GM18508 (cell line): ENCODE results near the gene ECEL1.

Source experiments
- ATAC-seq: cut with Tn5 transposase; IDR thresholded peaks from one replicate; pipeline ENCODE4 v1.9.1; 2021; ENCODE audit warnings: moderate number of reproducible peaks; ENCODE audit not compliant: insufficient read depth, unreplicated experiment

The ECEL1 gene

DNA sequence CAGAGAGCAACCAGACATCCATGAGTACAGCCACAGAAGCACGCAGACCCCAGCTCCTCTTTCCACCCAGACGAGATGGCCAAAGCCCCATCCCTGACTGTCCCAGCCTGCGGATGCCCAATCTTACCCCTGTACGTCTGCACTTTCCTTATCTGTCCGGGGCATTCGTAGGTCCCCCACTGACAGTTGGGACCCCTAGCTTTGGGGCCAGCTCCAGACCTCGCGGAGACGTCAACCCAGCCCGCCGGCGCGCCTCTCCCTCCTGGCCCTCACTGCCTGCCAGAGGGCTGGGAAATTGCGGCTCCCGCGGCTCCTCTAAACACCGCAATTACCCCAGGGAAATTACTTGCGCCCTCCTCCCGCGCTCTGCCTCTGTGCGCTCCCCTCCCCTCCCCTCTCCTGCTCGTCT lies 2.3 kb downstream of the ECEL1 start:
- no peak for ATAC-seq

DNA sequence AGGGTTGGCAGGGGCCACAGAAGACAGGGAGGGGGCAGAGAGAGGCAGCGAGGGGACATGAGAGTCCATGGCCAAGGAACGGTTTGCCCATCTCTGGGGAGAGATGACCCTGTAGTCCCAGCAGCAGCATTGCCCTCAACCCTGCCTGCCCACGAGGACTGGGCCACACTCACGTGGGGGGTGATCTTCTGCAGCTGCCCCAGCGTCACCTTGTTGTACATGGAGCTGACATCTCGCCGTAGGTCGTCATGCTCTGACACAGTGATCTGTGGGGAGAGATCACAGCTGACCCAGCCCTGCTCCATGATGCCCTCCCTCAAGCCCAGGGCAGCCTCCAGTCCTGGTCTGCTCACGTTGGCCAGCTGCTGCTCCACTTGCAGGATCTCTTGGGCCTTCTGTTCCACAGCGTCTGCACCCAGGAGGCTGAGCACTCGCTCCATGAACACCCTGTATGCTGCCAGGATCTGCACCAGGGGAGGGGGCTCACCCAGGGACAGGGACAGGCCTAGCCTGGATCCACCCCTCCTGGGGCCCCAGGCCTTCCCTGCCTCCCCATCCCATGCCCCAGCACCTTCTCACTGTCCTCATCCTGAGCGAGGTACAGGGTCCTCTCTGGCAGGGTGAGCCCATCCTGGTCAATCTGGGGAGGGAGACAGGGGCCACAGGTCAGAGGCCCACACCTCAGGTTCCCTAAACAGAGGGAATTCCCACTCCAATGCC lies 2.8 kb downstream of the ECEL1 start:
- ATAC-seq = no peak

DNA sequence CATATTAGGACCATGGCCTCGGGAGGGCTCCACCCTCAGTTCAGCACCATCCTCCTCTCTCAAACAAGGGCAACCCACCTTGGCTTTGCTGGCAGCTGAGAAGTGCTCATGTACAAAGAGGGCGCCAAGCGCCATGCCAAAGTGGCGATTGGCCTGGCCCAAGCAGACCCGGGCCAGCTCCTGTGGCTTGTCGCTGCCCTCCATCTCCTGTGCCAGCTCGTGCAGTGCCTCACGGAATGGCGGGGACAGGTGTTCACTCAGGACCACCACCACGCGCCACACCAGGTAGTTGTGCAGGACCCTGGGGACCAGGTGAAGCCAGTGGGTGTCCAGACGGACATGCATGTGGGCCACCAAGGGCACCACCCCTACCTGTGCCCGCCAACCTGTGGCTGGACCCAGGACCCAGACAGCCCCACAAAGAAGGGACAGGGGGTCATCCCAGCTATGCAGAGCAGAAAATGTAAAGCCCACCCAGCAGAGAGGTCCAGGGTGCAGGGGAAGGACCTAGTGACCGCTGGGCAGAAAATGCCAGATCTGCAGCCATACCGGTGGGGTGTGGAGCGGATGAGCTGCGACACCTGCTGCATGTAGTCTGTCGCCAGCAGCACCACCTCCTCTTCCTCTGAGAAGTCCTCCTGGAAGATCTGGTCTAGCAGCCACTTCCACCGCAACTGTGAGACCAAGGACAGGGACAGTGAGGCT lies 3.6 kb downstream of the ECEL1 start:
- ATAC-seq = no peak

DNA sequence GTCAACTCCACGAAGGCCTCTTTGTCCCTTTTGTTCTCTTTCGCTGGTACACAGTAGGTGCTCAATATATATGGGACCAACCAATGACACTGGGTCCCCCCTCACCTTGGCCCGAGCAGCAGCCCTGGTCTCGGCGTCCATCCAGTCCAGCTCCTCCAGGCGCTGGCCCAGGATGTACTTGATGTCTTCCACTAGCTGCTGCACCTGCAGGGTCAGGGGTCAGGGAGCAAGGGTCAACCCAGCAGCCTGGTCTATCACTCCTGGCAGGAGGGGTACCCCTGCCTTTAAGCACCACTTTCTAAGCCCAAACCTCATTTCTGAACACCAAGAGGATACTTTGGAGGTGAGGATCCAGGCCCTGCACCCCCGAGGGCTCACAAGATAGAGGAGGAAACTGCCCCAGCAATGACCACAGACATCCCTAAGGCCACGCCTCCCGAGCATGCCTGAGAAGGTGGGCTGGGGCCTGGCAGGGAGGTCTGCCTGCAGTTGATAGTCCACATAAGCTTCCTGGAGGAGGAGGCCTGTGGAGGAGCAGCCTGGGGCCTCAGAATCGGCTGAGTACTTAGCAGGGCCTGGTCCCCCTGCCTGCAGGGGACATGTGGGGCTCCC lies 4.2 kb downstream of the ECEL1 start:
- ATAC-seq = no peak

DNA sequence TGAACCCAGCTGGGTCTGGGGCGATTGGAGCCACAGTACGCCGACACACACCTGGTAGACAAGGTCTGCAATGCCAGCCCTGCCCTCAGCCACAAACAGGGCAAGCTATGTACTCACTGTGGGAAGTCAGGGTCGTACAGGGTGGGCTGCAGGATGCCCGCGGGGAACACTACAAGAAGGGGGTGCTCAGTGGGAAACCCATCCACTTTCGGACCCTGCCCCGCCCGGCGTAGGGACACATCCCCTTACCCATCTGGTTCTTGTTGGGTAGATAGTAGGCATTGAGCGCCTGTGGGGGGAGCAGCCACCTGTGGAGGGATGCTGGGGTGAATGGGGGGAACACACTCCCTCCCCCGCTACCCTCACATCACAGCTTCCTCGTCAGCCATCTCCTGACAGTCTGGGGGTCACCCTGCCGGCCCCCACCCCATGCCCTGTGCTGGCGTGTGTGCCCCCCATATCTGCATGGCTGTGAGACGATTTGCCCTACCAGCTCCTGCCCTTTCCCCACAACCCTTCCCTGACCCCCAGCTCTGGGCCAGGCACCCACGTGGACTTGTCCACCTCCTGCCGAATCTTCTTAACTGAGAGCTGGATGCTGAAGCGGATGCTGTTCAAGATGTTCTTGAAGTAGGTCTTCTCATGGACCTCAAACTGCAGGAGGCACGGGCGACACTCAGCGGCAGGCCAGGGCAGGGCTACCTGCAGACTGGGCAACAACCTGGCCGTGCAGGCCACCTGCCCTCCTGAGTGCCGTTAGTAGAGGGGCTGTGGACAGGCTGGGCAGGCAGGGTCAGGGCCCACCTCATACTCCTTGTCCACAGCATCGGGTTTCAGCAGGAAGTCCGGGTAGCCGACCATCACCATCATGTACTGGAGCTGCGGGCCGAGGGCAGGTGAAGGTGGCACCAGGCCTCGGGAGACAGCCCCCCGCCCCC lies 5.1 kb downstream of the ECEL1 start:
- ATAC-seq = no peak

DNA sequence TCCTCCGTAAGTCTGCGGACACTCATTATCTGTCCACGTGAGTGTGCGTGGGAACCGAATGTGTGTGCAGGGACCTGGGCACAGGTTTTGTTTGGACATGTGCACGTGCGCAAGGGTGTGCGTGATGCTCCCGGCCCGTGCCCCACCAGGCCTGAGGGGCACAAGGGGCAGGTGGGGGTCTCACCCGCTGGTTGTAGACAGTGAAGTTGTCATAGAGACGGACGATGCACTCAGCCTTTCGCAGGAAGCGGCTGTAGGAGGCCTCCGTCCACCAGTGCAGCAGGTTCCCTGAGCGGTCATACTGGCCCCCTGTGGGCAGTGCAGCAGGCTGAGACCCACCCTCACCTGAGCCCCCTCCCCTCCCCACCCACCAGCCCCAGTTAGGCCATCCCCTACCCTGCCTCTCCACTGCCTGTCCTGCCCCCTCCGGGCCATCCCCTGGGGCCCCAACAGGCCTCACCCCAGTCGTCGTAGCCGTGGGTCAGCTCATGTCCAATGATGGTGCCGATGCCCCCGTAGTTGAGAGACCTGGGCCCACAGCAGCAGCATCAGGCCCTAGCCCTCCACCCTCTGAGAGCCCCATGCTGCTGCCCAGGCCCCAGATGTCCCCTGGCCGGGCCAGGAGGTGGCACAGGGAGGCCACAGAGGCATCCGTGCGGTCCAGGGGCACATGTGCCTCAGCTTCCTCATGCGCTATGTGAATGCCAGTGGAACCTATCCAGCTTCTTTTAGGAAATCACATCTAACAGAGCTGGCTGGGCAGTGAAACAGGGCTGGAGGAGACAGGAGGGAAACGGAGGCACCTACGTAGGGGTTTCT lies 6.1 kb downstream of the ECEL1 start:
- ATAC-seq = no peak

DNA sequence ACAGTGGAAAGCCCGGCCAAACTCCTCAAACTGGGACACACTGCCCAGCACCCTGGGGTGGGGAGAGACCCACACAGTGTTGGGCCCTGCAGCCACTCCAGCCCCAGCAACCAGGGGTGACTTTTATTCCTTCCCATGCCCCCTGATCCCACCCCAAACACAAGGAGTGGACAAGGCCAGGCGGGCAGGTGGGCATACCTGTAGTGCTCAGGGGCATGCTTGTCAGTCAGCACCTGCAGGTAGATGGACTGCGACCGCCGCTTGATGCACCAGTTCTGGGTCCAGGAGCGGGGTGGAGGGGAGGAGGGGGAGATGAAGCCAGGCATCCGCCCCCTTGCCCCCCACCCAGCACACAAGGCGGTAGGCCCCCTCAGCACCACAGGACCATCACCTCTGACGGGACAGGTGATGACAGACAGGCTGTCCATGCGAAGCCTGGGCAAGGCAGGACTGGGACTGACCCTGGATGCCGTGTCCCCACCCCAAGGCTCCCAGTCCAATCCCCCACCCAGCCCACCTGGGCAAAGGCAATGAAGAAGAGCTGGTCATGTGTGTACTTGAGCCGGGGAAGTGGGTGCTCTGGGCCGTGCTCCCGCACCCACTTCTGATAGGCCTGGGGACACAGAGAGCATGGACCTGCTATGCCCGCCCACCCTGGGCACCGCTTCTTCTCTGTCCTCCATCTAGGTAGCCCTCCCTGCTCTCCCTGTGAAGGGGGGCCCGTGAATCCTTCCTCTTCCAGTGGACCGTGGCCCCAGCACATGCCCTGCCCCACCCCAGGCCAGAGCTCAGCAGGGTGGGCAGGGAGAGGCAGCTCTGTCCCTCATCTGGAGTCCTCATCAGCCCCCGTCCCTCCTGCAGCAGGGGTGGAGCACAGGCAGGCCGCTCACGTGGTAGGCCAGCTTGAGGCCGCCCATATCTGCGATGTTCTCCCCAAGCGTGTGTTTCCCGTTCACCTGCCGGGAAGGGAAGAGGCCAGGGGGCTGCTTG lies 7.1 kb downstream of the ECEL1 start:
- ATAC-seq = no peak

DNA sequence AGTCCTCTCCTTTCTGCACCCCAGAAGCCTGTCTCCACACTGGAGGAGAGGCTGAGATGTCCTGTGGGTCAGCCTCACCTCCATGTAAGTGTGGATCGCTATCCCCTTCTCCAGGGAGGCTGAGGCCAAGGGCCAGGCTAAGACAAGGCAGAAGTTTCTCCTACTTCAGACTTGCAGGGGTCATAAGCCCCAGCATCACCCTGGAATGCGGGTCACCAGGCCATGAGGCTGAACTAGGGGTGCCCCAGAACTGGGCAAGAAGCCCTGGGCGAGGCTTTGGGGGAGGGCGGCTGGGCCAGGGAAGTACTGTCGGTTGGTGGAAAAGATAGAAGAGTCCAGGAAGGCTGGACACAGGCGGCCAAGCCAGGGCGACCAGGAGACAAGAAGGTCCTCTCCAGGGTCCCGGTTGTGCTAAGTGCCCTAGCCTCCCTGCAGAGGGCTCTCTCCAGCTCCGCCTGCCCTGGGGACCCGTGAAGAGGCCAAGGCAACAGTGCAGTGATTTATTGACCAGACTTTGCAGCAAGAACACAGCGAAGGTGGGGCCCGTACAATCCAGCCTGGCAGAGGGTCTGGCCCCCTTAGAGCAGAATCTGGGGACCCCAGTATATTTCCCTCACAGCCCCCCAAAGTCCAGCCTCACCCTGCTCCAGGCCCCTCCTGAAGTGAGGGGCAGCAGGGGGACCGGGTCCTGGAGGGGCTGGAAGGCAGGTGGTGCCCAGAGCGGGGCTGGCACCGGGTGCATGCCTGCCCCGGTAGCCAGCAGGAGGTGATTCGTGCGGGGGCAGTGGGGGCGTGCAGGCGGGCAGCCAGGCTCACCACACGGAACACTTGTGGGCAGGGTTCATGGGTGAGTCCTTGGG lies 8.1 kb downstream of the ECEL1 start:
- ATAC-seq = no peak

DNA sequence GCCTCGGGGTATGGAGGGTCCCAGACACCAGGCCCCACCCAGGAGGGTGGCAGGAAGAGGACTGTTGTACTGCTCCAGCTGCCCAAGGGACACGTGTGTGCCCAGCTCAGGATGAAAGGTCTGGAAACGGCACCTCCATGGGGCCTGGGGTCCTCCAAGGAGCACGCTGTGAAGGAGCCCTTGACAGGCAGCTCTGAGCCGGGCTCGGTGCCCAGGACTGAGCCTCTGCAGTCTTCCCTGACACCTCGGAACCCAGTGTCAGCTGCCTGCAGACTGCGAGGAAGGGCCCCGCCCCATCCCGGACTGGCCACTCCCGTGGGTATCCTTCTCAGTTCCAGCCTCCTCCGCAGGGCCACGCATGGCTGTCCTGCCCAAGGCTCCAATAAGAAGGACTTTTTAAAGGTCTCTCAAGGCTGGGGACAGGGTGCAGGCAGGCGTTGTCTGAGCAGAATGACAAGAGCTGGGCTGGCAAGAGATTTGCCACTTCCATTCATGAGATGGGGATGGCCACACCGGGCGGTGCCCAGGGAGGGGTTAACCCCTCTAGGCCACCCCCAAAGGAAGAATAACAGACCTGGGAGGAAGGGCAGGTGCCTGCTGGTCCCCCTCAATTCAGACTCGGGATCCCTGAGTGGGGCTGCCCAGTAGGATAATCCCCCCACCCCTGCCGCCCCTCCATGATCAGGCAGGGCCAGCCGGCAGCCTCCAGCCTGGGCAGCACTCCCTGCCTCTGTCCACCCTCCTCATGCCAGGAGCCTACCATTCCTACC lies 8.9 kb downstream of the ECEL1 start:
- ATAC-seq = no peak

DNA sequence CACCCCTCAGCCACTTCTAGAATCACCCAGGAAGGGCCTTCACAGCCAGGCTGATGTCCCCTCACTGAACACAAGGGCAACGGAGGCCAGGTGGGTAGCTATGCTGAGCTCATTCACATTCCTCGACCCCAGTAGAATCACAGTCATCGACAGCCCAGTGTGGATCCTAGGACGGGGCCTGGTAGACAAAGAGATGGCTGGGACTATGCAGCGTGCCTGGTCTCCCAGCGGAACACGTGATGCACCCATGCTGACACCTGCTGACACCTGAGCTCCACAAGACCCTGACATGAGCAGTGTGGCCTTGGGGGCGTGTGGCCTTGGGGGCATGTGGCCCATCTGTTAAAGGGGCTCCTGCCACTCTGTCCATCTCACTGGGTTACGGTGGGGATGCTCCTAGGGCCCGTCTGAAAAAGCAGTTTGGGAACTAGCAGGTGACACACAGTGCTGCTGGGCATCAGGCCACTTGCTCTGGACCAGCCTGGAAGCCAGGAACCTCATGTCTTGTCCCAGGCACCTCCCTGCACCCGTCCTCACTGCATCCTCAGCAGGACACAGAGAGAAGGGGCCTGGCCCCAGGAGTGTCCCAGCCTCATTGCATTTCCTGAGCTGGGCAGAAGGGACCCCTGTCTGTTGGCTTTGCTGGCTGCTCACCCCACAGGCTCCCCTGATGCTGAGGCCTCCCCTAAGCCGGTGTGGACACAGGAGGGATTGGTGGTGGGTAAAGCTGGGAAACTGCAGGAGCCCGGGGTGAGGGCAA lies 9.7 kb downstream of the ECEL1 start:
- no peak for ATAC-seq

DNA sequence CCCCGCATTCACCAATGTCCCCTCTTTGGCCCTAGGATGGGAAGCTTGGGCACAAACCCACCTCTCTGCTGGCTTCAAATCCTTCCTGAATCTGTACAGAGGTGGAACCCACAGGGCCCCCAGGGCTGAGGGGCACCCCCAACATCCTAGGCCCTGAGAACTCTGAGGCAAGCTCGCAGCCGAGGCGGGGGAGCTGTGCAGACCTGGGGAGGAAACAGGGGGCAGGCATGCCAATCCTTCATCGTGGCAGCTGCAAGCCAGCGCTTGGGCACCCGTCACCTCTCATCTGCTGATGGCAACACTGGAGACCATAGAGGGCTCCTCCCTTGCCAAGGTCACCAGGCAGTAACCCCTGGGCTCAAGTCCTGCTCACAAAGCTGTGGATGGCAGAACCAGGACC lies 10.8 kb downstream of the ECEL1 start:
- ATAC-seq = no peak

DNA sequence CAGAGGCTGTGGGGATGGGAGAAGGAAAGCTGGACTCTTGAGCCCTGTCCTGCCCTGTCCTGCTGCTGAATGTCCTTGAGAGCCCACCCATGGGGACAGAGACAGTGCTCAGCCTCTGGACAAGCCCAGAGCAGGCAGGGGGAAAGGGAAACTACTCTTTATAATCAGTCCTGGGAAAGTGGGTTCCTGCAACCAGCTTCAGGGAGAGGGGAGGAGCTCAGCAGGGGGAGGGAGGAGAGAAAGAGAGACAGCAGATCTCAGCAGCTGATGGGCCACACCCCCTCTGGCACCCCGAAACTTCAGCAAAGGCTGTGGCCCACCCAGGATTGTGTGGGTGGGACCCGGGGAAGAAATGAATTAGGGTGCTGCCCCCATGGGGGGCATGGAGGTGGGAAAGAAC lies 11.6 kb downstream of the ECEL1 start:
- no peak for ATAC-seq

DNA sequence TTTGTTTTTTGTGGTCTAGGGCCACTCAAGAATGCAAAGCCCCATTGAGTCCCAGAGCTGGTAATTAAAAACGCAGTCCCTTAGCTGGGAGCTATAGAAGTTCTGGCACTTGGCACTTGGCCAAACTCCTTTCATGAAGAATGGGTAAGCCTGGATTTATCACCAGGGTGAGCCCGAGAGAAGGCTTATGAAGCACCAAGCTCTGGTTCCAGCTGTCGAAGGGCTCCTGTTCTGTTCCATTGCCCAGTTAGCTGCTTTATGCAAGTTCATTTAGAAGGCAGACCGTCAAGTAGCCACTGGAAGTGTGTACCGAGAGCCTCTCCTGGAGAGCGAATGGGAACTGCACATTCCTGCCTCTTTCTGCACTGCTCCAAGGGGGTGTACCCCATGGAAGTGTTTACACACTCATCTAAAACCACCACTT lies 14.2 kb downstream of the ECEL1 start:
- no peak for ATAC-seq

DNA sequence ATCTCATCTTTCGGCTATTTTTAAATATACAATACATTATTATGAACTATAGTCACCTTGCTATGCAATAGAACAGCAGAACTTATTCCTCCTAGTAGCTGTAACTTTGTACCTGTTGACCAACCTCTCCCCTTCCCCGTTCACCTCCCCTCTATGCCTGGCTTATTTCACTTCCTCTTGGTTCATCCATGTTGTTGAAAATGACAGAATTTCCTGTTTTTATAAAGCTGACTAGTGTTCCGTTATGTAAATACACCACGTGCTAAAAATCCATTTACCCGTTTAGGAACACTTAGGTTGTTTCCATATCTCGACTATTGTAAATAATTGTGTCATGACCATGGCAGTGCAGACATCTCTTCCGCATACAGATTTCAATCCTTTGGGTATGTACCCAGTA lies 21.4 kb downstream of the ECEL1 start:
- ATAC-seq = no peak

DNA sequence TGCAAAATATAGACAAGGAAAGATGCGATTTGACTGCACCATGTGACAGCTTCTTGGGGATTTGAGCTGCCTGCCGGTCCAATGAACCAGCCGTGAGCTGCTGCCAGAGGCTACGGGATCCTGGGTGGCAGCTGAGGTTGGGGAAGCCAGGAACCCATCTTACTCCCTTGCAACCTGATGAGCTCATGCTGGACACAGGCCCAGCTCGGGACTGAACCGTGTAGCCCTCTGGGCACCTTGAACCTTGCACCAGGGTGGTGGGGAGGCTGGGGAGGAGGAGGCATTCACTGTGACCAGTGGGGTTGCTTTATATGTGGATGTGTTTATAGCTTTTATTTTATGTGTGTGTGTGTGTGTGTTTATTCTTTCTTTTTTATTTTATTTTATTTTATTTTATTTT lies 22.6 kb downstream of the ECEL1 start:
- ATAC-seq = no peak

DNA sequence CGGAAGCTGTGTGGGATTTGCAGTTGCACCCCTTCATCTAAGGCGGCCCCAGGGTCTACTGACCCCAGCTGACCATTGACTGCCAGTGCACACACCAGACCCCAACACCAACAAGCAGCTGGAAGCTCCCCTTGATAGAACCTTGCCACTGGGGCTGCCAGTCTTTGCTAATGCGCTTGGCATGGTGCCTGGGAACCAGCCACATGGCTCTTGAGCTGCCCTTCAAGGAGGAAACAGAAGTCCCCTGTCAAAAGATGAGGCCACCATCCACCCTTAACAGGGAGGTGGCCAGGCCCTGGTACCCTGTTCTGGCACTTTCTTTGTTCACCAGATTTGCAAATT lies 23.1 kb downstream of the ECEL1 start:
- no peak for ATAC-seq
